Fibroblast of skin of scalp (primary cell): ENCODE results near the gene GNS.
"Not testable (repeated sequence)": the region's sequence is repeated elsewhere in the genome, so short reads cannot be mapped to it uniquely, and the experiment has no call there.

Experiments used
- DNase-seq: peaks from one replicate; pipeline ENCODE4 v3.0.0-alpha.2; 2013

The GNS gene

GRCh38 chr12:64779354-64779974 lies 20.3 kb upstream of the GNS start:
- DNase-seq: no peak

- not testable (repeated sequence) for DNase-seq
Measured at GRCh38 chr12:64775147-64775736, 16.0 kb upstream of the GNS start.

- no peak for DNase-seq
Measured at GRCh38 chr12:64773386-64773785, 14.2 kb upstream of the GNS start.

DNA sequence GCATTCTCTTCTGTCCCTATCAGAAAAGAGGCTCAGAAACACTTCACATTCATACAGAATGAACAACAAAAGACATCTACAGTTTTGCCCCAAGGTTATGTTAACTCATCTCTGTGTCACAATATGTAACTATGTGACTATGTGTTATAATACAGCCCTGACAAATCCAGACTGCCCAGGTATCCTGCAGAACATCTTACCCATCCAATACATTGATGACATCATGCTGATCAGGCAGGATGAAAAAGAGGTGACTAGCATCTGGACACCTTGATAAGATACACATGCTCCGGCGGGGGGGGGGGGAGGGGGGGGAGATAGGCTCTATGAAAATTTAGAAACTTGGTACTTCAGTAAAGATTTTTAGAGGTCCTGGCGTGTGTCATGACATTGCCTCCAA lies 8.3 kb upstream of the GNS start:
- DNase-seq: no peak

DNA sequence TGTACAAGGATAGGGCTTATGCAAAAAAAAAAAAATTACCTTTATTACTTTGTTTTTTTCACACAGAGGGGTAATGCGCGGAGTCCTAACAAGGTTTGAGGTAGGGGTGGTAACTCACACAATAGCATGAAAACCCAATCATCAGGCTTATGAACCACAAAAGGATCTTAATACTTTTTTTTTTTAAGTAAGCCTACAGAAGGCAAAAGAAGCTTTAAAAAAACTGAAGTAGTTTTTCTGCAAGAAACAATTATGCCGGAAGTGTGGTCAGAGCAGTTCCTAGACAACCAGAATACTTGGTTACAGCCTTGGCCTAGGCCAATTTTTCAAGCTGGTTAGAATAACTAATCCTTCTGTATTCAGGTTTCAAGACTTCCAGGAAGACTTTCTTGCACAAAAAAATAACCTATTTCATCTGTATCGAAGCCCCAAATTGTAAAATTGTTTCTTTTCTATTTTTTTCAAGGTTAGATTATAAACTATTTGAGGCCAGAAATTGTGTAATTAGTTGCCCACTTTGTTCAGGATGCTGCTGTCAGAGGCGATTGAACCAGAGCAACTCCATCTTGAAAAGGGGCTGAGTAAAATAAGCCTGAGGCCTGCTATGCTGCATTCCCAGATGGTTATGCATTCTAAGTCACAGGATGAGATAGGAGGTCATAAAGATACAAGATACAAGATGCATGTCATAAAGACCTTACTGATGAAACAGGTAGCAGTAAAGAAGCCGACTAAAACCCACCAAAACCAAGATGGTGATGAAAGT lies 1.8 kb upstream of the GNS start:
- no peak for DNase-seq

DNA sequence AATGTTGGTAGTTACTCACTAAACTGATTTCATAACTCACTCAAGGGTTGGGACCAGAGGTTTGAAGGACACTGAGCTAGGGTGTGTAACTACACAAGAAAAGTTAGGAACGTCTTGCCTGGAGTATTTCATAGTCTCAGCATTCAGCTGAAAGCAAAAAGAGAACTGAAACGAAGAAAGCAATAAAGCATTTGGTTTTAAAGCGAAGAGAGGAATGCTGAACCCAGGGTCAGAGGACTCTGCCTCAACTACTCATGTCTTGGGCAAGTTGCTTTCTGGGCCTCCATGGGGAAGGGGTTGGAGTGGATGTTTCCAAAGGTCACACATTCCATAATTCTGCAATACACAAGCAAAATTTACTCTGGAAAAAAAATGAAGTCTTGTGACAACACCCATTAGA lies 1.4 kb downstream of the GNS start:
- no peak for DNase-seq

GRCh38 chr12:64756376-64756775 lies 2.8 kb downstream of the GNS start:
- no peak for DNase-seq

DNA sequence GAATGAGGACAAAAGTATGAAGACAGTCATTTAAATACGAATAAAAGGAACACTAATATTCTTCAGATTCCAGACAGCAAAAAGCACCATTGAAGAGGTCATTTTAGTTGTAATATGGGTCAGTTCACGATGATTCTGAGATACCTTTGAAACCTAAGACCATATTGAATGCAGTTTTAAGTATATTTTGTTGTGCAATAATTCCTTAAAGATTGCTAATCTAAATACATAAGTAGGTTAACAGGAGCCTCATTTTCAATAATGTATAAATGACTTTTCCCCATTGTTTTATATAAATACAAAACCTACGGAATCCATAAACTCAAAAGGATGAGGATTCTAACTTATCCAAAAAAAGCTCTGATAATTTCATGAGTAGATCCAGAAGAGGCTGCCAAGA lies 5.8 kb downstream of the GNS start:
- DNase-seq: no peak

- no peak for DNase-seq
Measured at GRCh38 chr12:64752833-64753238, 6.4 kb downstream of the GNS start.

DNA sequence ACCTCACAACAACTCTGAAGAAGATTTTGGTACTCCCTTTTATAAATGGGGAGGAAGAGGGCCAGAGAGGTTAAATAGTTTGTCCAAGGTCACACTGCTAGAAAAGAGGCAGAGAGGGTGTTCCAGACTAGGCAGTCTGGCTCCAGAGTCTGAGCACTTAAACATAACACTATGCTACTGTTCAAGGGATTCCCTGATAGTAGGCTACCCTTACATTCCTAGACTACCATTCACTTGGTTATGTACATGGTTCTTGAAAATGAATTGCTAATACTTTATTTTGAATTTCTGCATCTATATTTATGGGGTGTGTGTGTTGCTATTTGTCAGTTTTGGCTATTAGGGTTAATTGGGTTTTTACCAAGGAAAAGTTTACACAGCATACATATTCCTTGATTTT lies 7.2 kb downstream of the GNS start:
- no peak for DNase-seq

GRCh38 chr12:64749461-64750200 lies 9.6 kb downstream of the GNS start:
- DNase-seq: no peak

- no peak for DNase-seq
Measured at GRCh38 chr12:64747695-64748094, 11.5 kb downstream of the GNS start.

- DNase-seq: no peak
Measured at GRCh38 chr12:64746663-64747062, 12.5 kb downstream of the GNS start.

- DNase-seq: no peak
Measured at GRCh38 chr12:64745980-64746379, 13.2 kb downstream of the GNS start.

- no peak for DNase-seq
Measured at GRCh38 chr12:64745259-64745807, 13.9 kb downstream of the GNS start.

GRCh38 chr12:64744422-64745258 lies 14.6 kb downstream of the GNS start:
- DNase-seq: no peak

GRCh38 chr12:64743206-64743605 lies 16.0 kb downstream of the GNS start:
- DNase-seq: no peak

DNA sequence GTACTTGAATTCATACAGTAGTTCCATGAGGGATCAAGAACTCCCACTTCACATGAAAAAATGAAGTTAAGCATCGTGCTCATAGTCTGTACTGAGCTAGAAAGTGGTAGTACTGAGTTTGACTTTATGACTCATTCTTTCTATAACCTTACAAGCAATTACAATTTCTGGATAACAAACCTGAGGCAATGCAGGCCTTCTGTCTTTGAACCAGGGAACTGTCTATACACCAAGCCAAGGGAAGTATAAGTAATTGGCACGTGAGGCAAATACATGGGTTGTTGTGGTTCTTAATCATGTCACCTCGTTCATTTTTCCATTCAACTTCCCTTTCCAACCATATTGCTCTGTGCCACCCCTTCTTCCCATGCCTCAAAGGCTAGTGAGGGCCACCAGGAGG lies 16.8 kb downstream of the GNS start:
- DNase-seq: no peak

DNA sequence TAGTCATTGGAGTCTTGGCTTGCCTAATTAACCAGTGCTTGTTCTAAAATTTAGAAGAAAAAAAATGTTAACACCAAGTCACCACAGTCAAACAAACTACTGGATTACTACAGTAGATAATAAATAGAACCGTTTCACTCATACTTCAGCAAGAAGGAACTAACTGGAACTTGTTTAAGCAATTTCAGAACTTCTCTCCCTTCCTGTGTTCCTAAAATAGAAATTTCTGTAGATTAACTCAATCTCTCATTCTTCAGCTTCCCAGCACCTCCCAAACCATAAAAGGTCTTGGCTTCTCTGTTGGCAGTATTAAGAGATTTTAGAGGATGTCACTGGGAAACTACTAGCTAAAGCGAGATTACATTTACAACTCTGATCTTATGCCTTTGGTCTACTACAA lies 18.6 kb downstream of the GNS start:
- no peak for DNase-seq

- DNase-seq: no peak
Measured at GRCh38 chr12:64739778-64740177, 19.4 kb downstream of the GNS start.

DNA sequence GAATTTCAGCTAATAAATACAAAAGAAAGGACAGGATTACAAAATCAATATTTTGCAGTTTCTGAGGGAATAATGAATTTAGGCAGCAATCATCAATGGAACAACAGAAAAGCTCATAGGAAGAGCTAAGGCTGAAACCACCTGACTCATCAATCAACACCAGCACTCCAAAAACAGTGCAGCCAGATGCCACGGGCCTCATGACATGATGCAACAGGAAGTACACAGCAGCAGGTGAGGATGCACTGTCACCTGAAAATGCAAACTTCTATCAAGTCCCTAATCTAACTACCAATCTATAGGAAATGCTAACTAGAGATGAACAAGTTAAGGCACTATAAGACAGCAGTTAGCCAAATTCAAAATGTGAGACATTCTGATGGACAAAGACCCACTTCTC lies 21.7 kb downstream of the GNS start:
- DNase-seq: no peak

GRCh38 chr12:64736771-64737170 lies 22.4 kb downstream of the GNS start:
- no peak for DNase-seq
